ENCODE results near the gene CPT1B. TPM values are rescaled to one million over a fixed set of nuclear protein-coding genes. Genes with fewer than 3 reads are reported as not detected.

The CPT1B gene
- total RNA-seq (2014; rRNA removed; shearing (Covaris generic)) (92.6 and 101 TPM in 2 replicates), total RNA-seq (2022) (138 and 162 TPM in 2 replicates), Bru-seq, nascent RNA (percentile 65 among the genes with signal in this experiment), BruChase-seq, experiment 1, labeled RNA remaining after a 6-hour chase (percentile 83 among the genes with signal in this experiment), BruChase-seq, experiment 2, labeled RNA remaining after a 2-hour chase (percentile 83 among the genes with signal in this experiment)
- long read RNA-seq, partial matches to known transcripts = 5 of 17 reads
- long read RNA-seq, other reads (novel, unspliced or antisense) = 12 of 17 reads

GRCh38 chr22:50577987-50578775 lies at the start of gene CPT1B:
Gene CPT1B (minus strand): TSS chr22:50578427. CDS start chr22:50577915, 512 bp downstream.
- 0 out of 2 replicates have a peak, but pooled peaks cover 7% of the 10 kb centered on the region for H4K20me1 ChIP-seq (ENCODE audit: insufficient read depth, low read length)
- ChIA-PET CTCF (ENCODE audit: unreplicated experiment) (no interaction called here), POLR2A (interaction anchor here (0.9 kb wide), 1 partner anchor 41 kb away, joined by 4 read pairs; no protein-coding TSS in a partner anchor)
- TF ChIP-seq CTCF (conservative IDR thresholded peaks at IDR 0.05; ENCODE audit: low read length) (no peak), EZH2phosphoT487 (IDR thresholded peaks at IDR 0.05; ENCODE audit: borderline replicate concordance, low read depth, low read length) (no peak)
- intact Hi-C loops (cut with micrococcal nuclease; ENCODE audit: unreplicated experiment) = no loop called here
- H3K4me2 ChIP-seq (ENCODE audit: low read length) = no peak within 1 kb of the TSS
- peaks cover 79% of the 10 kb centered on the region for H3K36me3 ChIP-seq (ENCODE audit: insufficient read depth, low read length)
- H2AFZ ChIP-seq (ENCODE audit: low read length) = no peak within 1 kb of the TSS
- BruUV-seq (replicated peaks) = no TSS peak
- no peak within 1 kb of the TSS for H3K27ac ChIP-seq (ENCODE audit: low read depth, low read length, poor library complexity, severe bottlenecking)
- no peak for DNase-seq (ENCODE audit: low spot score)
- H3K9me3 ChIP-seq (ENCODE audit: low read length) = no peaks in the 10 kb centered on the region
- H3K9me2 ChIP-seq (ENCODE audit: insufficient read depth, low read length) = no peaks in the 10 kb centered on the region
- peaks cover 10% of the 10 kb centered on the region for H3K4me1 ChIP-seq (ENCODE audit: insufficient read depth, low read length, poor library complexity, severe bottlenecking)
- peaks cover 12% of the 10 kb centered on the region for H3K79me2 ChIP-seq (ENCODE audit: insufficient read depth, low read depth, low read length)
- H3K4me3 ChIP-seq (ENCODE audit: low read depth, low read length, poor library complexity, severe bottlenecking) = no peak within 1 kb of the TSS

- Histone ChIP-seq H3K27ac (ENCODE audit: low read depth, low read length, poor library complexity, severe bottlenecking) (no peak overlapping the region), H4K20me1 (ENCODE audit: insufficient read depth, low read length) (no peaks in the 10 kb centered on the region), H3K9me3 (ENCODE audit: low read length) (no peaks in the 10 kb centered on the region), H3K36me3 (ENCODE audit: insufficient read depth, low read length) (no peaks in the 10 kb centered on the region), H3K4me2 (ENCODE audit: low read length) (peak overlapping the region; percentile 68), H2AFZ (ENCODE audit: low read length) (no peak overlapping the region), H3K4me3 (ENCODE audit: low read depth, low read length, poor library complexity, severe bottlenecking) (peak overlapping the region; percentile 93), H3K79me2 (ENCODE audit: insufficient read depth, low read depth, low read length) (no peaks in the 10 kb centered on the region), H3K9me2 (ENCODE audit: insufficient read depth, low read length) (no peaks in the 10 kb centered on the region), H3K4me1 (ENCODE audit: insufficient read depth, low read length, poor library complexity, severe bottlenecking) (peaks cover 18% of the 10 kb centered on the region)
- DNase-seq (ENCODE audit: low spot score) = peak; percentile 25
- no TSS peak for BruUV-seq (replicated peaks)
- CTCF ChIA-PET (ENCODE audit: unreplicated experiment) = no interaction called here
- intact Hi-C loops (cut with micrococcal nuclease; ENCODE audit: unreplicated experiment) = no loop called here
- no peak for TF ChIP-seq EZH2phosphoT487 (IDR thresholded peaks at IDR 0.05; ENCODE audit: borderline replicate concordance, low read depth, low read length)
- POLR2A ChIA-PET = no interaction called here
These were observed 48.8 kb upstream of the CPT1B start for GRCh38 chr22:50626850-50627641.

GRCh38 chr22:50626314-50626849 lies 48.2 kb upstream of the CPT1B start:
- H4K20me1 ChIP-seq (ENCODE audit: insufficient read depth, low read length) = no peaks in the 10 kb centered on the region
- H3K9me3 ChIP-seq (ENCODE audit: low read length) = no peaks in the 10 kb centered on the region
- H3K36me3 ChIP-seq (ENCODE audit: insufficient read depth, low read length) = no peaks in the 10 kb centered on the region
- no peak overlapping the region for H3K4me3 ChIP-seq (ENCODE audit: low read depth, low read length, poor library complexity, severe bottlenecking)
- peaks cover 25% of the 10 kb centered on the region for H3K4me1 ChIP-seq (ENCODE audit: insufficient read depth, low read length, poor library complexity, severe bottlenecking)
- no TSS peak for BruUV-seq (replicated peaks)
- CTCF ChIA-PET (ENCODE audit: unreplicated experiment) = no interaction called here
- H3K4me2 ChIP-seq (ENCODE audit: low read length) = peak overlapping the region; percentile 68; the same call in 1 of the 2 replicates
- no peaks in the 10 kb centered on the region for H3K9me2 ChIP-seq (ENCODE audit: insufficient read depth, low read length)
- H3K79me2 ChIP-seq (ENCODE audit: insufficient read depth, low read depth, low read length) = no peaks in the 10 kb centered on the region
- H2AFZ ChIP-seq (ENCODE audit: low read length) = no peak overlapping the region
- intact Hi-C loops (cut with micrococcal nuclease; ENCODE audit: unreplicated experiment) = no loop called here
- DNase-seq (ENCODE audit: low spot score) = no peak
- no peak overlapping the region for H3K27ac ChIP-seq (ENCODE audit: low read depth, low read length, poor library complexity, severe bottlenecking)
- TF ChIP-seq CTCF (conservative IDR thresholded peaks at IDR 0.05; ENCODE audit: low read length) (no peak), EZH2phosphoT487 (IDR thresholded peaks at IDR 0.05; ENCODE audit: borderline replicate concordance, low read depth, low read length) (no peak)
- POLR2A ChIA-PET = no interaction called here

All from OCI-LY7 (cell line).